Measurements from ENCODE around the gene PCDH9. TPM values are rescaled to one million over a fixed set of nuclear protein-coding genes. Genes with fewer than 3 reads are reported as not detected.

PCDH9 gene
- total RNA-seq, 6 donors from 2014 or later = 3.1 to 19.4 (median 7.8) TPM

GRCh38 chr13:66837246-66837645, 392.9 kb downstream of the PCDH9 start:
- no peaks in the 10 kb centered on the region for H3K4me1 ChIP-seq
- H3K27me3 ChIP-seq = no peaks in the 10 kb centered on the region
- TF ChIP-seq EP300 (IDR thresholded peaks at IDR 0.05) = no peak
- TF ChIP-seq POLR2AphosphoS5 (IDR thresholded peaks at IDR 0.05) = no peak
- TF ChIP-seq CTCF (IDR thresholded peaks at IDR 0.05) = no peak
- no peak for TF ChIP-seq POLR2A (IDR thresholded peaks at IDR 0.05)
- H3K9me3 ChIP-seq = no peaks in the 10 kb centered on the region
- no peak overlapping the region for H3K4me3 ChIP-seq
- peak in 1 of 2 donors; percentile 12 for DNase-seq
- no peaks in the 10 kb centered on the region for H3K36me3 ChIP-seq
- 79 to 84% methylated on average over 10 of the region's 10 CpGs for WGBS, 2 donors
- ATAC-seq (ENCODE audit: low FRiP score in 2 of 2) = no peak
- no peak overlapping the region for H3K27ac ChIP-seq

- TF ChIP-seq CTCF (IDR thresholded peaks at IDR 0.05) = no peak
- no peak for TF ChIP-seq POLR2AphosphoS5 (IDR thresholded peaks at IDR 0.05)
- TF ChIP-seq POLR2A (IDR thresholded peaks at IDR 0.05) = no peak
- no peak for TF ChIP-seq EP300 (IDR thresholded peaks at IDR 0.05)
- Histone ChIP-seq H3K9me3 (no peaks in the 10 kb centered on the region), H3K27me3 (no peaks in the 10 kb centered on the region), H3K4me3 (no peak overlapping the region), H3K27ac (no peak overlapping the region), H3K36me3 (no peaks in the 10 kb centered on the region), H3K4me1 (no peaks in the 10 kb centered on the region)
- WGBS, 2 donors = 43 to 44% methylated on average over 9 of the region's 9 CpGs
- DNase-seq = peak in 1 of 2 donors; percentile 21
- ATAC-seq (ENCODE audit: low FRiP score in 2 of 2) = no peak
Observed at GRCh38 chr13:66835040-66835628, 395.0 kb downstream of the PCDH9 start.

GRCh38 chr13:66830940-66831716, 399.0 kb downstream of the PCDH9 start:
- H3K4me3 ChIP-seq = no peak overlapping the region
- no peak for TF ChIP-seq POLR2A (IDR thresholded peaks at IDR 0.05)
- no peak for TF ChIP-seq POLR2AphosphoS5 (IDR thresholded peaks at IDR 0.05)
- no peak for TF ChIP-seq CTCF (IDR thresholded peaks at IDR 0.05)
- TF ChIP-seq EP300 (IDR thresholded peaks at IDR 0.05) = no peak
- DNase-seq = no peak
- 56 to 62% methylated on average over 2 of the region's 2 CpGs for WGBS, 2 donors
- H3K36me3 ChIP-seq = no peaks in the 10 kb centered on the region
- H3K9me3 ChIP-seq = no peaks in the 10 kb centered on the region
- no peaks in the 10 kb centered on the region for H3K27me3 ChIP-seq
- H3K4me1 ChIP-seq = no peaks in the 10 kb centered on the region
- no peak overlapping the region for H3K27ac ChIP-seq
- no peak for ATAC-seq (ENCODE audit: low FRiP score in 2 of 2)

GRCh38 chr13:66829803-66830202, 400.3 kb downstream of the PCDH9 start:
- H3K4me3 ChIP-seq = no peak overlapping the region
- H3K9me3 ChIP-seq = no peaks in the 10 kb centered on the region
- H3K36me3 ChIP-seq = no peaks in the 10 kb centered on the region
- no peak for DNase-seq
- WGBS, 2 donors = 81 to 84% methylated on average over 2 of the region's 2 CpGs
- no peak for TF ChIP-seq POLR2AphosphoS5 (IDR thresholded peaks at IDR 0.05)
- no peak for TF ChIP-seq EP300 (IDR thresholded peaks at IDR 0.05)
- no peak overlapping the region for H3K27ac ChIP-seq
- no peaks in the 10 kb centered on the region for H3K4me1 ChIP-seq
- no peaks in the 10 kb centered on the region for H3K27me3 ChIP-seq
- ATAC-seq (ENCODE audit: low FRiP score in 2 of 2) = no peak

- no peak for TF ChIP-seq POLR2AphosphoS5 (IDR thresholded peaks at IDR 0.05)
- TF ChIP-seq EP300 (IDR thresholded peaks at IDR 0.05) = no peak
- TF ChIP-seq POLR2A (IDR thresholded peaks at IDR 0.05) = no peak
- TF ChIP-seq CTCF (IDR thresholded peaks at IDR 0.05) = no peak
- Histone ChIP-seq H3K4me1 (no peaks in the 10 kb centered on the region), H3K27me3 (no peaks in the 10 kb centered on the region), H3K4me3 (no peak overlapping the region), H3K9me3 (no peaks in the 10 kb centered on the region), H3K36me3 (no peaks in the 10 kb centered on the region), H3K27ac (no peak overlapping the region)
- 52 to 53% methylated on average over 1 of the region's 1 CpG for WGBS, 2 donors
- no peak for ATAC-seq (ENCODE audit: low FRiP score in 2 of 2)
- DNase-seq = no peak
Observed at GRCh38 chr13:66826398-66826797, 403.7 kb downstream of the PCDH9 start.

All from upper lobe of left lung (tissue), 6 donors.